ENCODE results near the gene SUCO. TPM values are rescaled to one million over a fixed set of nuclear protein-coding genes. Genes with fewer than 3 reads are reported as not detected.
A peak's percentile ranks its signal among the peaks of the same experiment; 100 is the strongest.

Gene SUCO
- total and polyA plus RNA-seq, 2 of the 13 experiments (the other 11 are each of a cell fraction or from before 2014, with no cell fraction given): 12.6 to 25.5 TPM

DNA sequence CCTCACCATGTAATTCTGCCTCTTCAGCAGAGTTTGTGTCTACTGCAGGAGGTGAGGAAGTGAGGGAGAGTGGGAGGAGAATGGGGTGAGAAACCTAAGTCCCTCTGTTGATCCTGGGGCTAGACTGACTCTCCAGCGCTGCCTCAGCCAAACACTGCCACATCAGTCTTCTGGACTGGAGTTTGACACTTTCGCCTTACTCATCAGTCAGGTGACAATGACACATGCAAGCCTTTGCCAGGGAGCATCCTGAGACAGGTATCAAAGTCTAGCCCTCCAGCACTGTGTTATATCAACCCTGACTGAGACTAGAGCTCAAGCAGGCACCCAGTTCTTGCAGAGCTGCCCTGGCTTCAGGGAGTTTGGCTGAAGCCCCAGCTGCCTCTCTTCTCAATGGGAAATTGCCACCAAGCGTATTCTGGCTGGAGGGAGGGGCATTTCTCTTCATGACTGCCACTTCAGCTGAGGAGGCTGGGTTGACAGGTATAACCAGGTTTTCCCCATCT lies 33.3 kb upstream of the SUCO start (continued):
- TF ChIP-seq, protein P1, sequence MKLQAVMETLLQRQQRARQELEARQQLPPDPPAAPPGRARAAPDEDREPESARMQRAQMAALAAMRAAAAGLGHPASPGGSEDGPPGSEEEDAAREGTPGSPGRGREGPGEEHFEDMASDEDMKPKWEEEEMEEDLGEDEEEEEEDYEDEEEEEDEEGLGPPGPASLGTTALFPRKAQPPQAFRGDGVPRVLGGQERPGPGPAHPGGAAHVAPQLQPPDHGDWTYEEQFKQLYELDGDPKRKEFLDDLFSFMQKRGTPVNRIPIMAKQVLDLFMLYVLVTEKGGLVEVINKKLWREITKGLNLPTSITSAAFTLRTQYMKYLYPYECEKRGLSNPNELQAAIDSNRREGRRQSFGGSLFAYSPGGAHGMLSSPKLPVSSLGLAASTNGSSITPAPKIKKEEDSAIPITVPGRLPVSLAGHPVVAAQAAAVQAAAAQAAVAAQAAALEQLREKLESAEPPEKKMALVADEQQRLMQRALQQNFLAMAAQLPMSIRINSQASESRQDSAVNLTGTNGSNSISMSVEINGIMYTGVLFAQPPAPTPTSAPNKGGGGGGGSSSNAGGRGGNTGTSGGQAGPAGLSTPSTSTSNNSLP (IDR thresholded peaks at IDR 0.05; ENCODE audit: low read depth, low read length): peak; percentile 48; the same call in 1 of the 2 replicates
- TF ChIP-seq GATAD2A (CRISPR knock-in tag; IDR thresholded peaks at IDR 0.05) (peak; percentile 58), ESRRA (CRISPR knock-in tag; IDR thresholded peaks at IDR 0.05; ENCODE audit: low read depth) (0 out of 2 replicates have a peak, but pooled peaks have one; percentile 24), SKI (IDR thresholded peaks at IDR 0.05; ENCODE audit: partially characterized antibody) (peak; percentile 71), ZFP1 (CRISPR knock-in tag; IDR thresholded peaks at IDR 0.05) (0 out of 2 replicates have a peak, but pooled peaks have one; percentile 27), MAFF (IDR thresholded peaks at IDR 0.05; ENCODE audit: low read depth, low read length) (peak; percentile 67), MAFG (CRISPR knock-in tag; IDR thresholded peaks at IDR 0.05) (peak; percentile 54; the same call in 1 of the 2 replicates), SPEN (CRISPR knock-in tag; IDR thresholded peaks at IDR 0.05; ENCODE audit: low read depth) (peak; percentile 65; the same call in 1 of the 2 replicates), PHF5A (CRISPR knock-in tag; IDR thresholded peaks at IDR 0.05; ENCODE audit: low read depth, unreplicated experiment) (peak; percentile 48), TCF12 (IDR thresholded peaks at IDR 0.05) (no peak), TCF12 (CRISPR knock-in tag; IDR thresholded peaks at IDR 0.05) (no peak), MXD4 (CRISPR knock-in tag; IDR thresholded peaks at IDR 0.05) (0 out of 2 replicates have a peak, but pooled peaks have one; percentile 34), FOXA1 (IDR thresholded peaks at IDR 0.05) (no peak), FOXA1 (CRISPR knock-in tag; IDR thresholded peaks at IDR 0.05) (0 out of 2 replicates have a peak, but pooled peaks have one; percentile 16), BHLHE40 (IDR thresholded peaks at IDR 0.05; ENCODE audit: low read length) (peak; percentile 79)
- TF ChIP-seq, protein P2, sequence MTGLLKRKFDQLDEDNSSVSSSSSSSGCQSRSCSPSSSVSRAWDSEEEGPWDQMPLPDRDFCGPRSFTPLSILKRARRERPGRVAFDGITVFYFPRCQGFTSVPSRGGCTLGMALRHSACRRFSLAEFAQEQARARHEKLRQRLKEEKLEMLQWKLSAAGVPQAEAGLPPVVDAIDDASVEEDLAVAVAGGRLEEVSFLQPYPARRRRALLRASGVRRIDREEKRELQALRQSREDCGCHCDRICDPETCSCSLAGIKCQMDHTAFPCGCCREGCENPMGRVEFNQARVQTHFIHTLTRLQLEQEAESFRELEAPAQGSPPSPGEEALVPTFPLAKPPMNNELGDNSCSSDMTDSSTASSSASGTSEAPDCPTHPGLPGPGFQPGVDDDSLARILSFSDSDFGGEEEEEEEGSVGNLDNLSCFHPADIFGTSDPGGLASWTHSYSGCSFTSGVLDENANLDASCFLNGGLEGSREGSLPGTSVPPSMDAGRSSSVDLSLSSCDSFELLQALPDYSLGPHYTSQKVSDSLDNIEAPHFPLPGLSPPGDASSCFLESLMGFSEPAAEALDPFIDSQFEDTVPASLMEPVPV (CRISPR knock-in tag; IDR thresholded peaks at IDR 0.05): no peak
- TF ChIP-seq, protein P3, sequence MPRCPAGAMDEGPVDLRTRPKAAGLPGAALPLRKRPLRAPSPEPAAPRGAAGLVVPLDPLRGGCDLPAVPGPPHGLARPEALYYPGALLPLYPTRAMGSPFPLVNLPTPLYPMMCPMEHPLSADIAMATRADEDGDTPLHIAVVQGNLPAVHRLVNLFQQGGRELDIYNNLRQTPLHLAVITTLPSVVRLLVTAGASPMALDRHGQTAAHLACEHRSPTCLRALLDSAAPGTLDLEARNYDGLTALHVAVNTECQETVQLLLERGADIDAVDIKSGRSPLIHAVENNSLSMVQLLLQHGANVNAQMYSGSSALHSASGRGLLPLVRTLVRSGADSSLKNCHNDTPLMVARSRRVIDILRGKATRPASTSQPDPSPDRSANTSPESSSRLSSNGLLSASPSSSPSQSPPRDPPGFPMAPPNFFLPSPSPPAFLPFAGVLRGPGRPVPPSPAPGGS (CRISPR knock-in tag; IDR thresholded peaks at IDR 0.05): 0 out of 2 replicates have a peak, but pooled peaks have one; percentile 33
- TF ChIP-seq, protein P4, sequence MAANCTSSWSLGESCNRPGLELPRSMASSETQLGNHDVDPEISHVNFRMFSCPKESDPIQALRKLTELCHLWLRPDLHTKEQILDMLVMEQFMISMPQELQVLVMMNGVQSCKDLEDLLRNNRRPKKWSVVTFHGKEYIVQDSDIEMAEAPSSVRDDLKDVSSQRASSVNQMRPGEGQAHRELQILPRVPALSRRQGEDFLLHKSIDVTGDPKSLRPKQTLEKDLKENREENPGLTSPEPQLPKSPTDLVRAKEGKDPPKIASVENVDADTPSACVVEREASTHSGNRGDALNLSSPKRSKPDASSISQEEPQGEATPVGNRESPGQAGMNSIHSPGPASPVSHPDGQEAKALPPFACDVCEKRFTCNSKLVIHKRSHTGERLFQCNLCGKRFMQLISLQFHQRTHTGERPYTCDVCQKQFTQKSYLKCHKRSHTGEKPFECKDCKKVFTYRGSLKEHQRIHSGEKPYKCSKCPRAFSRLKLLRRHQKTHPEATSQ (CRISPR knock-in tag; IDR thresholded peaks at IDR 0.05; ENCODE audit: borderline replicate concordance): no peak
- TF ChIP-seq, protein P5, sequence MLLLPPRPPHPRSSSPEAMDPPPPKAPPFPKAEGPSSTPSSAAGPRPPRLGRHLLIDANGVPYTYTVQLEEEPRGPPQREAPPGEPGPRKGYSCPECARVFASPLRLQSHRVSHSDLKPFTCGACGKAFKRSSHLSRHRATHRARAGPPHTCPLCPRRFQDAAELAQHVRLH (CRISPR knock-in tag; IDR thresholded peaks at IDR 0.05; ENCODE audit: borderline replicate concordance, low read depth): 0 out of 2 replicates have a peak, but pooled peaks have one; percentile 43
- TF ChIP-seq, protein P6, sequence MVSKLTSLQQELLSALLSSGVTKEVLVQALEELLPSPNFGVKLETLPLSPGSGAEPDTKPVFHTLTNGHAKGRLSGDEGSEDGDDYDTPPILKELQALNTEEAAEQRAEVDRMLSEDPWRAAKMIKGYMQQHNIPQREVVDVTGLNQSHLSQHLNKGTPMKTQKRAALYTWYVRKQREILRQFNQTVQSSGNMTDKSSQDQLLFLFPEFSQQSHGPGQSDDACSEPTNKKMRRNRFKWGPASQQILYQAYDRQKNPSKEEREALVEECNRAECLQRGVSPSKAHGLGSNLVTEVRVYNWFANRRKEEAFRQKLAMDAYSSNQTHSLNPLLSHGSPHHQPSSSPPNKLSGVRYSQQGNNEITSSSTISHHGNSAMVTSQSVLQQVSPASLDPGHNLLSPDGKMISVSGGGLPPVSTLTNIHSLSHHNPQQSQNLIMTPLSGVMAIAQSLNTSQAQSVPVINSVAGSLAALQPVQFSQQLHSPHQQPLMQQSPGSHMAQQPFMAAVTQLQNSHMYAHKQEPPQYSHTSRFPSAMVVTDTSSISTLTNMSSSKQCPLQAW (CRISPR knock-in tag; IDR thresholded peaks at IDR 0.05): peak; percentile 67; the same call in 1 of the 2 replicates

All from HepG2 (cell line).